Natural killer cell (primary cell): Measurements from ENCODE around the gene PLEKHF1. TPM values are rescaled to one million over a fixed set of nuclear protein-coding genes. Genes with fewer than 3 reads are reported as not detected.

Source experiments
- ATAC-seq, 3 donors: fragments of 150-1000 bp in 2 of 3; fragments of 200-7000 bp in 1 of 3; cut with Tn5 transposase; 1 replicate in 1 of 3; 2 replicates in 2 of 3; pipeline ENCODE4 v1.10.0; 2021; ENCODE audit warnings: mild to moderate bottlenecking in 2 of 3, moderate library complexity in 2 of 3
- DNase-seq, 2 donors: peaks; one replicate each; pipeline versions ENCODE4 v3.0.0 to v3.0.0-alpha.2; 2013 to 2021; ENCODE audit warnings: mixed read lengths in 1 of 2
- H3K27ac ChIP-seq: one replicate; pipeline ENCODE4 v1.5.1; 2013; ENCODE audit warnings: mild to moderate bottlenecking, low read length
- H3K27me3 ChIP-seq: one replicate; pipeline ENCODE4 v1.6.1; 2013; ENCODE audit warnings: low read length; ENCODE audit not compliant: control insufficient read depth, insufficient read depth
- H3K36me3 ChIP-seq: one replicate; pipeline ENCODE4 v1.6.1; 2013; ENCODE audit warnings: low read length; ENCODE audit not compliant: control insufficient read depth, insufficient read depth
- H3K4me1 ChIP-seq: one replicate; pipeline ENCODE4 v1.6.1; 2013; ENCODE audit warnings: low read length; ENCODE audit not compliant: control insufficient read depth, insufficient read depth
- H3K4me3 ChIP-seq: one replicate; pipeline ENCODE4 v1.5.1; 2013; ENCODE audit warnings: low read length
- H3K9me3 ChIP-seq: one replicate; pipeline ENCODE4 v1.6.1; 2013; ENCODE audit warnings: low read length; ENCODE audit not compliant: control insufficient read depth, insufficient read depth
- H3K27ac Mint-ChIP-seq, 2 donors: one replicate each; pipeline ENCODE4 v1.8.0; 2022; ENCODE audit warnings: mild to moderate bottlenecking in 2 of 2, mixed read lengths in 2 of 2, moderate library complexity in 1 of 2
- H3K27me3 Mint-ChIP-seq, 2 donors: one replicate each; pipeline ENCODE4 v1.8.0; 2022; ENCODE audit warnings: low read depth in 2 of 2, mixed read lengths in 2 of 2
- H3K36me3 Mint-ChIP-seq: one replicate; pipeline ENCODE4 v1.8.0; 2022; ENCODE audit warnings: mixed read lengths
- H3K4me1 Mint-ChIP-seq, 2 donors: one replicate each; pipeline ENCODE4 v1.8.0; 2022; ENCODE audit warnings: mixed read lengths in 2 of 2
- H3K4me3 Mint-ChIP-seq: one replicate; pipeline ENCODE4 v1.8.0; 2022; ENCODE audit warnings: mild to moderate bottlenecking, moderate library complexity, mixed read lengths
- H3K9me3 Mint-ChIP-seq, 2 donors: one replicate each; pipeline ENCODE4 v1.8.0; 2022; ENCODE audit warnings: mixed read lengths in 2 of 2
- CTCF ChIP-seq: fragments of 200-600 bp; IDR thresholded peaks from one replicate; pipeline ENCODE4 v1.8.0; 2022; ENCODE audit warnings: antibody characterized with exemption
- WGBS: methylation state at CpG from one replicate; pipeline ENCODE4 v1.1.7; 2013; ENCODE audit warnings: missing lambda C conversion rate; ENCODE audit not compliant: insufficient coverage; 5-methylcytosine and 5-hydroxymethylcytosine counted together
- intact Hi-C: fragments of 100-400 bp; cut with micrococcal nuclease; formaldehyde crosslinking; loops from one replicate; pipeline ENCODE4 v1.14.2; 2022
- total RNA-seq, 4 donors: library from RNA; stranded (reverse); fragments of 120-200 nt in 1 of 4; gene quantifications; one replicate each; pipeline versions ENCODE4 v1.2.3 to v1.2.4, GENCODE V29; 2013 to 2022

Gene PLEKHF1
- total RNA-seq, 3 donors from 2014 or later (not counting 1 experiment from before 2014, with no cell fraction given) = 53.0 to 81.8 (median 53.8) TPM

GRCh38 chr19:29636553-29637360, 28.5 kb upstream of the PLEKHF1 start:
- no peaks in the 10 kb centered on the region for H3K36me3 Mint-ChIP-seq
- no peak overlapping the region for H3K27ac Mint-ChIP-seq
- no peaks in the 10 kb centered on the region for H3K9me3 ChIP-seq
- no peak overlapping the region for H3K27ac ChIP-seq
- H3K27me3 Mint-ChIP-seq = peaks cover 0 to 4% of the 10 kb centered on the region in 2 donors
- DNase-seq (no peak), ATAC-seq (no peak)
- intact Hi-C loops = no loop called here
- TF ChIP-seq CTCF = no peak
- H3K4me1 Mint-ChIP-seq = no peaks in the 10 kb centered on the region
- H3K36me3 ChIP-seq = no peaks in the 10 kb centered on the region
- no peaks in the 10 kb centered on the region for H3K4me1 ChIP-seq
- H3K27me3 ChIP-seq = no peaks in the 10 kb centered on the region
- H3K4me3 ChIP-seq = no peak overlapping the region
- H3K9me3 Mint-ChIP-seq = no peaks in the 10 kb centered on the region
- 71% methylated on average over 9 of the region's 12 CpGs for WGBS
- no peak overlapping the region for H3K4me3 Mint-ChIP-seq

GRCh38 chr19:29639086-29639485, 26.2 kb upstream of the PLEKHF1 start:
- no peaks in the 10 kb centered on the region for H3K9me3 Mint-ChIP-seq
- no peaks in the 10 kb centered on the region for H3K36me3 Mint-ChIP-seq
- WGBS = 94% methylated on average over 8 of the region's 8 CpGs
- H3K36me3 ChIP-seq = no peaks in the 10 kb centered on the region
- H3K4me3 ChIP-seq = no peak overlapping the region
- H3K27me3 Mint-ChIP-seq = peaks cover 0 to 4% of the 10 kb centered on the region in 2 donors
- H3K27me3 ChIP-seq = no peaks in the 10 kb centered on the region
- no peak overlapping the region for H3K27ac Mint-ChIP-seq
- intact Hi-C loops = no loop called here
- no peak overlapping the region for H3K27ac ChIP-seq
- ATAC-seq = no peak
- DNase-seq = no peak
- H3K4me3 Mint-ChIP-seq = no peak overlapping the region
- H3K4me1 ChIP-seq = no peaks in the 10 kb centered on the region
- no peaks in the 10 kb centered on the region for H3K9me3 ChIP-seq
- TF ChIP-seq CTCF = no peak
- H3K4me1 Mint-ChIP-seq = no peaks in the 10 kb centered on the region

GRCh38 chr19:29640231-29640630, 25.0 kb upstream of the PLEKHF1 start:
- Histone ChIP-seq H3K4me1 (no peaks in the 10 kb centered on the region), H3K4me3 (no peak overlapping the region), H3K9me3 (no peaks in the 10 kb centered on the region), H3K36me3 (no peaks in the 10 kb centered on the region), H3K27ac (no peak overlapping the region), H3K27me3 (no peaks in the 10 kb centered on the region)
- WGBS = 94% methylated on average over 12 of the region's 12 CpGs
- Mint-ChIP-seq H3K27ac (no peak overlapping the region), H3K4me3 (no peak overlapping the region), H3K4me1 (peaks cover 2 to 7% of the 10 kb centered on the region in 2 donors), H3K36me3 (no peaks in the 10 kb centered on the region), H3K27me3 (peaks cover 0 to 6% of the 10 kb centered on the region in 2 donors), H3K9me3 (no peaks in the 10 kb centered on the region)
- TF ChIP-seq CTCF = no peak
- ATAC-seq (no peak), DNase-seq (no peak)
- intact Hi-C loops = no loop called here

- Histone ChIP-seq H3K4me3 (no peak overlapping the region), H3K36me3 (no peaks in the 10 kb centered on the region), H3K27me3 (no peaks in the 10 kb centered on the region), H3K27ac (no peak overlapping the region), H3K9me3 (no peaks in the 10 kb centered on the region), H3K4me1 (peaks cover 5% of the 10 kb centered on the region)
- Mint-ChIP-seq H3K4me3 (no peak overlapping the region), H3K9me3 (no peaks in the 10 kb centered on the region), H3K27ac (no peak overlapping the region), H3K4me1 (peaks cover 14 to 19% of the 10 kb centered on the region in 2 donors), H3K36me3 (no peaks in the 10 kb centered on the region), H3K27me3 (peaks cover 0 to 6% of the 10 kb centered on the region in 2 donors)
- intact Hi-C loops = no loop called here
- ATAC-seq (no peak), DNase-seq (no peak)
- 80% methylated on average over 2 of the region's 2 CpGs for WGBS
- no peak for TF ChIP-seq CTCF
These were observed 23.7 kb upstream of the PLEKHF1 start for GRCh38 chr19:29641597-29641996.
